SU-DHL-6 (cell line): ENCODE results near the gene APBA2.

Experiments used
- H2AFZ ChIP-seq: fragments of 200-600 bp; sonication (generic); 2 replicates; pipeline ENCODE4 v1.6.1; 2014; ENCODE audit warnings: low read depth, mild to moderate bottlenecking, moderate library complexity, mixed read lengths, antibody characterized with exemption, low read length; ENCODE audit not compliant: severe bottlenecking
- H3F3A ChIP-seq: fragments of 200-600 bp; shearing (Covaris generic); 2 replicates; pipeline ENCODE4 v1.6.0; 2016; ENCODE audit warnings: antibody characterized with exemption, mild to moderate bottlenecking; ENCODE audit not compliant: insufficient read depth
- H3K27ac ChIP-seq: fragments of 200-600 bp; sonication (generic); 2 replicates; pipeline ENCODE4 v1.5.1; 2016; ENCODE audit warnings: low read depth, mild to moderate bottlenecking, low read length, moderate library complexity, mixed read lengths
- H3K27me3 ChIP-seq: fragments of 200-600 bp; sonication (generic), shearing (Covaris generic); 2 replicates; pipeline ENCODE4 v1.6.0; 2014; ENCODE audit warnings: mild to moderate bottlenecking, low read length
- H3K36me3 ChIP-seq: fragments of 200-600 bp; sonication (generic); 2 replicates; pipeline ENCODE4 v1.6.1; 2014; ENCODE audit warnings: mild to moderate bottlenecking, low read length, mixed read lengths
- H3K4me2 ChIP-seq: fragments of 300-600, 200-600 bp; shearing (Covaris generic), sonication (generic); 2 replicates; pipeline ENCODE4 v1.6.0; 2014; ENCODE audit warnings: low read length, low read depth, mild to moderate bottlenecking; ENCODE audit not compliant: poor library complexity, severe bottlenecking
- H3K4me3 ChIP-seq: fragments of 200-600 bp; sonication (generic); 2 replicates; pipeline ENCODE4 v1.5.1; 2014; ENCODE audit warnings: antibody characterized with exemption, low read length, mild to moderate bottlenecking, mixed read lengths; ENCODE audit not compliant: insufficient read depth, poor library complexity, severe bottlenecking
- H3K79me2 ChIP-seq: fragments of 200-600 bp; sonication (generic); 2 replicates; pipeline ENCODE4 v1.6.1; 2014; ENCODE audit warnings: mild to moderate bottlenecking, low read length, moderate library complexity; ENCODE audit not compliant: insufficient read depth
- H3K9ac ChIP-seq: fragments of 200-600 bp; sonication (generic); 2 replicates; pipeline ENCODE4 v1.7.0; 2014; ENCODE audit warnings: mild to moderate bottlenecking, low read length
- H3K9me2 ChIP-seq: fragments of 200-600 bp; sonication (generic); replicated peaks from 2 replicates; pipeline ENCODE4 v1.6.1; 2014; ENCODE audit warnings: low read length; ENCODE audit not compliant: insufficient read depth
- H3K9me3 ChIP-seq: fragments of 200-600 bp; sonication (generic); 2 replicates; pipeline ENCODE4 v1.6.1; 2014; ENCODE audit warnings: low read length, mixed read lengths; ENCODE audit not compliant: insufficient read depth
- H4K20me1 ChIP-seq: fragments of 200-600 bp; sonication (generic); 2 replicates; pipeline ENCODE4 v1.6.1; 2014; ENCODE audit warnings: low read depth, mild to moderate bottlenecking, antibody characterized with exemption, low read length, moderate library complexity, mixed read lengths
- EZH2phosphoT487 ChIP-seq: fragments of 200-600 bp; sonication (generic), shearing (Covaris generic); conservative IDR thresholded peaks from 2 replicates; pipeline ENCODE4 v1.6.1; 2018; ENCODE audit warnings: mild to moderate bottlenecking, antibody characterized with exemption, low read length, moderate library complexity, mixed read lengths
- TF ChIP-seq, protein P1 (sequence below): fragments of 200-600 bp; sonication (generic); IDR thresholded peaks from one replicate; pipeline ENCODE4 v1.5.1; 2017; ENCODE audit warnings: antibody characterized with exemption, mild to moderate bottlenecking, low read length, moderate library complexity; ENCODE audit not compliant: insufficient read depth, poor library complexity, severe bottlenecking

The APBA2 gene

GRCh38 chr15:29143293-29143692, 257.5 kb downstream of the APBA2 start:
- Histone ChIP-seq H3K36me3 (no peaks in the 10 kb centered on the region), H2AFZ (no peak overlapping the region), H3K9me3 (no peaks in the 10 kb centered on the region), H4K20me1 (no peaks in the 10 kb centered on the region), H3K4me2 (no peak overlapping the region), H3K27me3 (no peaks in the 10 kb centered on the region), H3K9ac (no peak overlapping the region), H3K4me3 (no peak overlapping the region), H3K27ac (no peak overlapping the region), H3K9me2 (no peaks in the 10 kb centered on the region), H3K79me2 (no peaks in the 10 kb centered on the region), H3F3A (no peaks in the 10 kb centered on the region)
- TF ChIP-seq EZH2phosphoT487, result no peak
- TF ChIP-seq, protein P1, sequence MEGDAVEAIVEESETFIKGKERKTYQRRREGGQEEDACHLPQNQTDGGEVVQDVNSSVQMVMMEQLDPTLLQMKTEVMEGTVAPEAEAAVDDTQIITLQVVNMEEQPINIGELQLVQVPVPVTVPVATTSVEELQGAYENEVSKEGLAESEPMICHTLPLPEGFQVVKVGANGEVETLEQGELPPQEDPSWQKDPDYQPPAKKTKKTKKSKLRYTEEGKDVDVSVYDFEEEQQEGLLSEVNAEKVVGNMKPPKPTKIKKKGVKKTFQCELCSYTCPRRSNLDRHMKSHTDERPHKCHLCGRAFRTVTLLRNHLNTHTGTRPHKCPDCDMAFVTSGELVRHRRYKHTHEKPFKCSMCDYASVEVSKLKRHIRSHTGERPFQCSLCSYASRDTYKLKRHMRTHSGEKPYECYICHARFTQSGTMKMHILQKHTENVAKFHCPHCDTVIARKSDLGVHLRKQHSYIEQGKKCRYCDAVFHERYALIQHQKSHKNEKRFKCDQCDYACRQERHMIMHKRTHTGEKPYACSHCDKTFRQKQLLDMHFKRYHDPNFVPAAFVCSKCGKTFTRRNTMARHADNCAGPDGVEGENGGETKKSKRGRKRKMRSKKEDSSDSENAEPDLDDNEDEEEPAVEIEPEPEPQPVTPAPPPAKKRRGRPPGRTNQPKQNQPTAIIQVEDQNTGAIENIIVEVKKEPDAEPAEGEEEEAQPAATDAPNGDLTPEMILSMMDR, result no peak

GRCh38 chr15:29143909-29144635, 258.3 kb downstream of the APBA2 start:
- Histone ChIP-seq H3K9ac (no peak overlapping the region), H3K4me2 (no peak overlapping the region), H3K9me2 (no peaks in the 10 kb centered on the region), H3F3A (no peaks in the 10 kb centered on the region), H3K9me3 (no peaks in the 10 kb centered on the region), H3K4me3 (no peak overlapping the region), H2AFZ (no peak overlapping the region), H3K79me2 (no peaks in the 10 kb centered on the region), H4K20me1 (no peaks in the 10 kb centered on the region), H3K36me3 (no peaks in the 10 kb centered on the region), H3K27me3 (no peaks in the 10 kb centered on the region), H3K27ac (no peak overlapping the region)
- TF ChIP-seq EZH2phosphoT487, result no peak
- TF ChIP-seq, protein P1, result no peak

DNA sequence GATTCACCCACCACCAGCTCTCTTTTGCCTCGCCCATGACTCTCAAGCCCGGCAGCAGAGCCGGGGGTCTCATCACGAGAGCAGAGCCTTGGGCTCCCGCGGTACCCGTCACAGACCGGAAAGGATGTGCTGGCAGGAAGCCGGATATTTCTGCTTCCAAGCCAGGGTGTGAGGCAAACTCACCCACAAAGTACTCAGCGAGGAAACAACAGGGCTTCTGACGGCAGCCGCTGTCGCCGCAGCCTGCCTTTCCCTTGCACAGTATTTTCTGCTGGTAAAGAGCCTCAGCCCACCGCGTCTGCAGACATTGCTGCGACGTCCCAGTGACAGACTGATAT, 263.9 kb downstream of the APBA2 start:
- H4K20me1 ChIP-seq, result no peaks in the 10 kb centered on the region
- no peaks in the 10 kb centered on the region for H3F3A ChIP-seq
- H2AFZ ChIP-seq, result no peak overlapping the region
- TF ChIP-seq, protein P1, result no peak
- no peak for TF ChIP-seq EZH2phosphoT487
- H3K36me3 ChIP-seq, result no peaks in the 10 kb centered on the region
- H3K4me3 ChIP-seq, result no peak overlapping the region
- H3K9me2 ChIP-seq, result no peaks in the 10 kb centered on the region
- no peaks in the 10 kb centered on the region for H3K27me3 ChIP-seq
- no peak overlapping the region for H3K9ac ChIP-seq
- H3K9me3 ChIP-seq, result no peaks in the 10 kb centered on the region
- H3K79me2 ChIP-seq, result no peaks in the 10 kb centered on the region
- H3K4me2 ChIP-seq, result no peak overlapping the region
- H3K27ac ChIP-seq, result no peak overlapping the region
